CD14-positive monocyte (primary cell): ENCODE data around the gene XXYLT1. TPM values are rescaled to one million over a fixed set of nuclear protein-coding genes. Genes with fewer than 3 reads are reported as not detected.
A peak's percentile ranks its signal among the peaks of the same experiment; 100 is the strongest.

Source experiments
- DNase-seq, 3 donors: peaks; one replicate each; pipeline ENCODE4 v3.0.0-alpha.2; 2011 to 2022
- H2AFZ ChIP-seq: 2 replicates; pipeline ENCODE4 v1.6.0; 2012; ENCODE audit warnings: mild to moderate bottlenecking, low read depth, low read length, inconsistent platforms; ENCODE audit not compliant: insufficient read depth, poor library complexity, severe bottlenecking
- H3K27ac ChIP-seq, 2 donors: 1 replicate in 1 of 2; 2 replicates in 1 of 2; pipeline ENCODE4 v1.5.1; 2012 to 2013; ENCODE audit warnings: low read length in 2 of 2, control low read depth in 1 of 2, inconsistent platforms in 1 of 2, low read depth in 1 of 2, mild to moderate bottlenecking in 1 of 2
- H3K27me3 ChIP-seq, 2 donors: one replicate each; pipeline versions ENCODE4 v1.6.0 to v1.6.1; 2011 to 2013; ENCODE audit warnings: low read length in 2 of 2; ENCODE audit not compliant: control insufficient read depth in 2 of 2, insufficient read depth in 2 of 2
- H3K36me3 ChIP-seq, 2 donors: replicated peaks in 1 of 2; 1 replicate in 1 of 2; 2 replicates in 1 of 2; pipeline versions ENCODE4 v1.5.1 to v1.6.1; 2012 to 2013; ENCODE audit warnings: low read length in 2 of 2, control low read depth in 1 of 2, inconsistent platforms in 1 of 2, mild to moderate bottlenecking in 1 of 2; ENCODE audit not compliant: insufficient read depth in 2 of 2, control insufficient read depth in 1 of 2
- H3K4me1 ChIP-seq, 2 donors: 1 replicate in 1 of 2; 2 replicates in 1 of 2; pipeline versions ENCODE4 v1.5.1 to v1.6.1; 2012 to 2013; ENCODE audit warnings: low read length in 2 of 2, control low read depth in 1 of 2, inconsistent platforms in 1 of 2, mild to moderate bottlenecking in 1 of 2, moderate library complexity in 1 of 2; ENCODE audit not compliant: insufficient read depth in 2 of 2, control insufficient read depth in 1 of 2
- H3K4me2 ChIP-seq: replicated peaks from 2 replicates; pipeline ENCODE3; 2012; ENCODE audit warnings: low read length, moderate library complexity, mild to moderate bottlenecking; ENCODE audit not compliant: poor library complexity, severe bottlenecking; ENCODE audit errors: extremely low read depth
- H3K4me3 ChIP-seq, 3 experiments: fragments of 200-600 bp in 1 of 3; sonication (generic) in 1 of 3; replicated peaks in 1 of 3; 1 replicate in 2 of 3; 2 replicates in 1 of 3; pipeline ENCODE4 v1.5.1; 2011 to 2013; ENCODE audit warnings: low read length in 3 of 3, mild to moderate bottlenecking in 3 of 3, control low read depth in 2 of 3, low read depth in 2 of 3, inconsistent platforms in 1 of 3, moderate library complexity in 1 of 3
- H3K79me2 ChIP-seq: 2 replicates; pipeline ENCODE4 v1.6.0; 2012; ENCODE audit warnings: mild to moderate bottlenecking, control low read depth, inconsistent platforms, low read length, moderate library complexity; ENCODE audit not compliant: insufficient read depth
- H3K9ac ChIP-seq: 2 replicates; pipeline ENCODE4 v1.6.0; 2017; ENCODE audit warnings: low read length, mild to moderate bottlenecking; ENCODE audit not compliant: insufficient read depth, poor library complexity, severe bottlenecking
- H3K9me3 ChIP-seq, 2 donors: replicated peaks in 1 of 2; 1 replicate in 1 of 2; 2 replicates in 1 of 2; pipeline versions ENCODE4 v1.5.1 to v1.6.1; 2012 to 2013; ENCODE audit warnings: low read length in 2 of 2, control low read depth in 1 of 2; ENCODE audit not compliant: control insufficient read depth in 1 of 2, insufficient read depth in 1 of 2
- H4K20me1 ChIP-seq: 2 replicates; pipeline ENCODE4 v1.6.0; 2012; ENCODE audit warnings: mild to moderate bottlenecking, low read length, control low read depth, moderate library complexity; ENCODE audit not compliant: insufficient read depth
- H3K27ac Mint-ChIP-seq, 7 donors: one replicate each; pipeline ENCODE4 v1.8.0; 2020; ENCODE audit warnings: mild to moderate bottlenecking in 7 of 7, mixed read lengths in 7 of 7, moderate library complexity in 6 of 7, inconsistent platforms in 2 of 7
- H3K27me3 Mint-ChIP-seq, 3 donors: one replicate each; pipeline ENCODE4 v1.8.0; 2021 to 2022; ENCODE audit warnings: low read depth in 3 of 3, mild to moderate bottlenecking in 3 of 3, mixed read lengths in 3 of 3, moderate library complexity in 3 of 3, inconsistent platforms in 1 of 3
- H3K36me3 Mint-ChIP-seq, 2 donors: one replicate each; pipeline ENCODE4 v1.8.0; 2020; ENCODE audit warnings: mixed read lengths in 2 of 2, inconsistent platforms in 1 of 2, mild to moderate bottlenecking in 1 of 2
- H3K4me1 Mint-ChIP-seq: one replicate; pipeline ENCODE4 v1.8.0; 2020; ENCODE audit warnings: mild to moderate bottlenecking, mixed read lengths
- H3K4me3 Mint-ChIP-seq, 2 donors: one replicate each; pipeline ENCODE4 v1.8.0; 2020; ENCODE audit warnings: mild to moderate bottlenecking in 2 of 2, mixed read lengths in 2 of 2, moderate library complexity in 1 of 2
- H3K9me3 Mint-ChIP-seq, 7 donors: one replicate each; pipeline ENCODE4 v1.8.0; 2020 to 2022; ENCODE audit warnings: mixed read lengths in 7 of 7, mild to moderate bottlenecking in 6 of 7, moderate library complexity in 6 of 7, inconsistent platforms in 2 of 7
- WGBS: methylation state at CpG from one replicate; pipeline ENCODE4 v1.1.5; 2013; ENCODE audit warnings: missing lambda C conversion rate; ENCODE audit not compliant: insufficient coverage; 5-methylcytosine and 5-hydroxymethylcytosine counted together
- intact Hi-C, 2 donors: fragments of 100-400 bp; cut with micrococcal nuclease; formaldehyde crosslinking; loops; one replicate each; pipeline versions ENCODE4 v1.15.0 to v1.15.1; 2023
- polyA plus RNA-seq, 3 donors: library from polyadenylated mRNA; depleted of rRNA in 1 of 3; unstranded in 2 of 3; stranded (reverse) in 1 of 3; fragments of 300-500 nt in 2 of 3; fragments of >200 nt in 1 of 3; fragmentation: Illumina TruSeq in 2 of 3; gene quantifications; 1 replicate in 2 of 3; 2 replicates in 1 of 3; pipeline ENCODE4 v1.2.3, GENCODE V29; 2012 to 2021
- TF ChIP-seq, protein P1 (sequence below): fragments of 200-600 bp; IDR thresholded peaks from one replicate; pipeline ENCODE4 v1.8.0; 2022; ENCODE audit warnings: antibody characterized with exemption, mild to moderate bottlenecking

The XXYLT1 gene
- polyA plus RNA-seq, 3 donors, result 11.8 to 13.5 (median 13.2) TPM

DNA sequence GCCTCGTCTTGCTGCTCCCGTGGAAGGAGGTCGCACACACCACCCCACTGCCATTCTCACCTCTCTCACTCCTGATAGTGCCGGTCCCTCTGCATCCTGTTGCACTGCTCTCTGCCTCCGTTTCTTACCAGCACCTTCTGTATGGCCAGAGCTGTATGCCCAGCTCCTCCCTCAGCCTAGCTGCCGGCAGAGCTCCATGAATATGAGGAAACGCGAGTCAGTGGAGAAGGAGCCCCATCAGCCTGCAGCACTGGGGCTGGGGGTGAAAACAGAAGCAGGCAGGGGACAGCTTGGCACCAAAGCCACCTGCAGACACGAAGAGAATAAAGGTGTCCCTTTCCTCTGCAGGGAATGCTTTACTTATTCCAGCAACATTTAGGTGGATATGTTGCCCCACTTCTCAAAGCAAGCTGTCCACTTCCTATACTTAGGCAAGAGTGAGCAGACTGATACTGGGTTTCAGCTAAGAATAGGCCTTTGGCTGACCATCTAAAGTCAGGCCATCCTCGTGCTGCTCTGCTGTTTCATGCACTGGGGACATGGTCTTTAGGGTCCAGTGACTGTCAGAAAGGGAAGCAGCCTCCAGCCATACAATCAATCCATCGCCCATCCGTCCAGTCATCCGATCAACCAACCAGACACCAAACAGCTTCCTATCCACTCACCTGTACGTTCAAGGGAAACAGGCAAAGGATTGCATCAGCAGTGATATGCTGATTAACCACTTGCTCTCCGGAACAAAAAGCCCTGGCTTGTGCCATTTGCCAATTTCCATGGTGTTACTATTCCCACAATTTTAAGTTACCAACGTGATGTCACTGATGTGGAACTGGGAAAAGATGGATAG is 222.7 kb downstream of the XXYLT1 start:
- Histone ChIP-seq H3K36me3 (no peaks in the 10 kb centered on the region), H3K4me2 (no peak overlapping the region), H3K27ac (no peak overlapping the region), H3K79me2 (no peaks in the 10 kb centered on the region), H4K20me1 (no peaks in the 10 kb centered on the region), H2AFZ (peak overlapping the region; percentile 36), H3K4me3 (no peak overlapping the region), H3K4me1 (peaks cover 3 to 11% of the 10 kb centered on the region in 2 donors), H3K9ac (no peak overlapping the region), H3K27me3 (no peaks in the 10 kb centered on the region), H3K9me3 (no peaks in the 10 kb centered on the region)
- DNase-seq, result no peak
- H3K9me3 Mint-ChIP-seq, result no peaks in the 10 kb centered on the region
- WGBS, result 73% methylated on average over 10 of the region's 16 CpGs
- H3K4me3 Mint-ChIP-seq, result peak overlapping the region in 1 of 2 donors; percentile 7
- no peaks in the 10 kb centered on the region for H3K36me3 Mint-ChIP-seq
- H3K27ac Mint-ChIP-seq, result no peak overlapping the region
- TF ChIP-seq, protein P1, sequence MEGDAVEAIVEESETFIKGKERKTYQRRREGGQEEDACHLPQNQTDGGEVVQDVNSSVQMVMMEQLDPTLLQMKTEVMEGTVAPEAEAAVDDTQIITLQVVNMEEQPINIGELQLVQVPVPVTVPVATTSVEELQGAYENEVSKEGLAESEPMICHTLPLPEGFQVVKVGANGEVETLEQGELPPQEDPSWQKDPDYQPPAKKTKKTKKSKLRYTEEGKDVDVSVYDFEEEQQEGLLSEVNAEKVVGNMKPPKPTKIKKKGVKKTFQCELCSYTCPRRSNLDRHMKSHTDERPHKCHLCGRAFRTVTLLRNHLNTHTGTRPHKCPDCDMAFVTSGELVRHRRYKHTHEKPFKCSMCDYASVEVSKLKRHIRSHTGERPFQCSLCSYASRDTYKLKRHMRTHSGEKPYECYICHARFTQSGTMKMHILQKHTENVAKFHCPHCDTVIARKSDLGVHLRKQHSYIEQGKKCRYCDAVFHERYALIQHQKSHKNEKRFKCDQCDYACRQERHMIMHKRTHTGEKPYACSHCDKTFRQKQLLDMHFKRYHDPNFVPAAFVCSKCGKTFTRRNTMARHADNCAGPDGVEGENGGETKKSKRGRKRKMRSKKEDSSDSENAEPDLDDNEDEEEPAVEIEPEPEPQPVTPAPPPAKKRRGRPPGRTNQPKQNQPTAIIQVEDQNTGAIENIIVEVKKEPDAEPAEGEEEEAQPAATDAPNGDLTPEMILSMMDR, result no peak
- peaks cover 12% of the 10 kb centered on the region for H3K4me1 Mint-ChIP-seq
- H3K27me3 Mint-ChIP-seq, result peaks cover 0 to 3% (median 2%) of the 10 kb centered on the region in 3 donors
- intact Hi-C loops, result no loop called here

DNA sequence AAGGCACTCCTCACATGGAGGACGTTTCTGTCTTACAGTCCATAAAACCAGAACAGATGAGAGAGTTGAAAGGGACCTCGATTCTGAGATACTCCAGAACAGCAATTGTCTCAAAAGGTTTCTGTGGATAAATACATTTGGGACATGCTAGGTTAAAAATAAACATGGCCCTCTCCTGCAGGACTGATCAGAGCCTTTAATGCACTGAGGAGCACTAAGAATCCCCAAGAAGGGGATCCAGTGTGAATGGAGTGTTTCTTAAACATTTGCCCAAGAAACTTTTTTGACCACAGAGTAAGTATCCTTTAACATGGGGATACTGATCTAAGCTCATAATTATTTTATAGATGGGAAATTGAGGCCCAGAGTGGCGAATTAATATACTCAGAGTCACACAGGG is 223.4 kb downstream of the XXYLT1 start:
- H3K79me2 ChIP-seq, result no peaks in the 10 kb centered on the region
- Mint-ChIP-seq H3K4me3 (no peak overlapping the region), H3K27me3 (peaks cover 0 to 4% (median 2%) of the 10 kb centered on the region in 3 donors), H3K36me3 (no peaks in the 10 kb centered on the region), H3K4me1 (peaks cover 20% of the 10 kb centered on the region), H3K9me3 (no peaks in the 10 kb centered on the region), H3K27ac (peak overlapping the region in 1 of 7 donors; percentile 24)
- WGBS, result no CpG with 5 or more reads among the region's 3 CpGs
- H3K4me2 ChIP-seq, result no peak overlapping the region
- H3K36me3 ChIP-seq, result no peaks in the 10 kb centered on the region
- H3K4me1 ChIP-seq, result peaks cover 11 to 18% of the 10 kb centered on the region in 2 donors
- H3K9me3 ChIP-seq, result no peaks in the 10 kb centered on the region
- H3K27me3 ChIP-seq, result no peaks in the 10 kb centered on the region
- no peak overlapping the region for H3K27ac ChIP-seq
- intact Hi-C loops, result no loop called here
- H4K20me1 ChIP-seq, result no peaks in the 10 kb centered on the region
- DNase-seq, result no peak
- TF ChIP-seq, protein P1, result no peak
- no peak overlapping the region for H3K4me3 ChIP-seq
- H3K9ac ChIP-seq, result no peak overlapping the region
- no peak overlapping the region for H2AFZ ChIP-seq
